Activated T-helper 17 cell treated with anti-CD3 and anti-CD28 coated beads, Interleukin-2, amount 50 U/mL, for 72 hours (primary cell): ENCODE measurements around the gene PRR20C. TPM values are rescaled to one million over a fixed set of nuclear protein-coding genes. Genes with fewer than 3 reads are reported as not detected.
"Not testable (repeated sequence)": the region's sequence is repeated elsewhere in the genome, so short reads cannot be mapped to it uniquely, and the experiment has no call there.

Source experiments
- ATAC-seq: fragments of 150-1000 bp; cut with Tn5 transposase; replicated peaks from 2 replicates; pipeline ENCODE4 v1.10.0; 2021; ENCODE audit warnings: mild to moderate bottlenecking, moderate library complexity
- H3K27ac Mint-ChIP-seq: one replicate; pipeline ENCODE4 v1.8.0; 2022; ENCODE audit warnings: mixed read lengths
- H3K27me3 Mint-ChIP-seq: one replicate; pipeline ENCODE4 v1.8.0; 2022; ENCODE audit warnings: mixed read lengths
- H3K36me3 Mint-ChIP-seq: one replicate; pipeline ENCODE4 v1.8.0; 2022; ENCODE audit warnings: low read depth, mild to moderate bottlenecking, mixed read lengths
- H3K4me1 Mint-ChIP-seq: one replicate; pipeline ENCODE4 v1.8.0; 2022; ENCODE audit warnings: mixed read lengths
- H3K4me3 Mint-ChIP-seq: one replicate; pipeline ENCODE4 v1.8.0; 2022; ENCODE audit warnings: mild to moderate bottlenecking, mixed read lengths
- H3K9me3 Mint-ChIP-seq: one replicate; pipeline ENCODE4 v1.8.0; 2022; ENCODE audit warnings: mixed read lengths
- total RNA-seq, 2 donors: library from RNA; stranded (reverse); gene quantifications; one replicate each; pipeline ENCODE4 v1.2.3, GENCODE V29; 2022

PRR20C gene
- total RNA-seq = not detected

DNA sequence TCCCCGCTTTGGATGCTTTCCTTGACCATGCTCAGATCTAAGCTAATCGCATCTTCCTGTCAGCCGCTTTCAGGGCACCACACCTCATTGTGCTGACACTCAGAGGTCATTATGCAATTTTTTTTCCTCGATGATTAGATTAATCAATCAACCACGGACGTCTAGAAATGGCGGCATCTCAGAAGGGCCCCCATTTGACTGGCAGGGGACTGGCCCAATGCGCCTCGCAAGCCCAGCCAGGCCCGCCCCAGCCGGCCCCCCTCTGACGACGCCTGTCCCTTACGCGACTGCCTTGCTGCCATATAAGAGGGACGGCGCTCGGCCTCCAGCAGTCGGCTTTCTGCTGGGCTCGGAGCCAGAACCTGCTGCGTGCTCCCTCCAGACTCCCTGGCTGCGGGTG lies at the start of gene PRR20C:
PRR20C (plus strand) TSS at position 301 of the 400 bp plus-strand sequence. CDS start 387 bp downstream, outside the sequence.
- H3K9me3 Mint-ChIP-seq, H3K4me3 Mint-ChIP-seq, H3K27me3 Mint-ChIP-seq, H3K36me3 Mint-ChIP-seq, ATAC-seq, H3K4me1 Mint-ChIP-seq, H3K27ac Mint-ChIP-seq: not testable (repeated sequence)

DNA sequence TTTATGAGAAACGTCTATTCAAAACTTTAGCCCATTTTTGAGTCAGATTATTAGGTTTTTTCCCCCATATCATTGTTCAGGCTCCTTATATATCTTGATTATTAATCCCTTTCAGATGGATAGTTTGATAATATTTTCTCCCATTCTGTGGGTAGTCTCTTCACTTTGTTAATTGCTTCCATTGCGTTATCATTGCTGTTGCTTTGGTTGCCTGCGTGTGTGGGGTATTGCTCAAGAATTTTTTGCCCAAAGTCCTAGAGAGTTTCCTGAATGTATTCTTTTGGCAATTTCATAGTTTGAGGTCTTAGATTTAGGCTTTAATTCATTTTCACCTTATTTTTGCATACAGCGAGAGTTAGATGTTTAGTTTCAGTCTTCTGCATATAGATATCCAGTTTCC lies 38.9 kb upstream of the PRR20C start:
- Mint-ChIP-seq H3K4me3 (no peak overlapping the region), H3K36me3 (no peaks in the 10 kb centered on the region), H3K27me3 (no peaks in the 10 kb centered on the region), H3K27ac (no peak overlapping the region), H3K9me3 (peaks cover 22% of the 10 kb centered on the region), H3K4me1 (no peaks in the 10 kb centered on the region)
- no peak for ATAC-seq

GRCh38 chr13:57123681-57124080 lies 30.2 kb upstream of the PRR20C start:
- Mint-ChIP-seq H3K4me1 (no peaks in the 10 kb centered on the region), H3K27ac (no peak overlapping the region), H3K36me3 (no peaks in the 10 kb centered on the region), H3K4me3 (no peak overlapping the region), H3K27me3 (no peaks in the 10 kb centered on the region), H3K9me3 (peaks cover 4% of the 10 kb centered on the region)
- ATAC-seq = no peak

GRCh38 chr13:57128909-57129308 lies 25.0 kb upstream of the PRR20C start:
- Mint-ChIP-seq H3K4me3 (no peak overlapping the region), H3K27ac (no peak overlapping the region), H3K4me1 (no peaks in the 10 kb centered on the region), H3K36me3 (no peaks in the 10 kb centered on the region), H3K9me3 (no peaks in the 10 kb centered on the region), H3K27me3 (no peaks in the 10 kb centered on the region)
- no peak for ATAC-seq

- no peak for ATAC-seq
- Mint-ChIP-seq H3K36me3 (no peaks in the 10 kb centered on the region), H3K9me3 (peaks cover 4% of the 10 kb centered on the region), H3K27me3 (no peaks in the 10 kb centered on the region), H3K4me1 (no peaks in the 10 kb centered on the region), H3K27ac (no peak overlapping the region), H3K4me3 (no peak overlapping the region)
Observed at GRCh38 chr13:57136093-57136492, 17.8 kb upstream of the PRR20C start.

DNA sequence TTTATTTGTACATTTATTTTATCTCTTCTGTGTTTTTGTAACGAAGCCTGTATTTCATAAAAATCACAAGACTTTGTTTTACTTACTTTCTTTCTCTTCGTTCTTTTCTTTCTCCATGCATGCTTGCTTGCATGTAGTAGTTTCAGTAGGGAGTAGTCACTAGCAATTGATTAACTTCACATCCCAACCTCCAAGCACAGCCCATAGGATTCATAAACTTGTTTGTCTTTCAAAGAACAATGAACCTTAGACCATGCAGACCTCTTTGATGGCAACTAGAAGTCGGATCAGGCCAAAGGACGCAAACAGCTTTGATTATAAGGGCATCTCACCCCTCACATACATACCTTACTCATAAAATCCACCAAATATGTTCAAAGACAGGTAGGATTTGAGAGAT lies 16.3 kb upstream of the PRR20C start:
- no peak for ATAC-seq
- H3K36me3 Mint-ChIP-seq = no peaks in the 10 kb centered on the region
- H3K4me3 Mint-ChIP-seq = no peak overlapping the region
- H3K4me1 Mint-ChIP-seq = no peaks in the 10 kb centered on the region
- H3K9me3 Mint-ChIP-seq = peaks cover 4% of the 10 kb centered on the region
- H3K27ac Mint-ChIP-seq = no peak overlapping the region
- no peaks in the 10 kb centered on the region for H3K27me3 Mint-ChIP-seq

GRCh38 chr13:57138988-57139387 lies 14.9 kb upstream of the PRR20C start:
- Mint-ChIP-seq H3K27ac (no peak overlapping the region), H3K4me3 (no peak overlapping the region)
- no peak for ATAC-seq

GRCh38 chr13:57139781-57140180 lies 14.1 kb upstream of the PRR20C start:
- not testable (repeated sequence) for H3K27me3 Mint-ChIP-seq, H3K4me1 Mint-ChIP-seq, H3K27ac Mint-ChIP-seq, H3K9me3 Mint-ChIP-seq, ATAC-seq, H3K4me3 Mint-ChIP-seq, H3K36me3 Mint-ChIP-seq

More at GRCh38 chr13:57138988-57139387, 14.9 kb upstream of the PRR20C start:
- Mint-ChIP-seq H3K4me1 (no peaks in the 10 kb centered on the region), H3K36me3 (no peaks in the 10 kb centered on the region), H3K9me3 (peaks cover 4% of the 10 kb centered on the region), H3K27me3 (no peaks in the 10 kb centered on the region)

- H3K4me3 Mint-ChIP-seq, H3K9me3 Mint-ChIP-seq, H3K27ac Mint-ChIP-seq, H3K4me1 Mint-ChIP-seq, ATAC-seq, H3K27me3 Mint-ChIP-seq, H3K36me3 Mint-ChIP-seq: not testable (repeated sequence)
Observed at GRCh38 chr13:57140235-57140968, 13.5 kb upstream of the PRR20C start, which contains the start of gene PRR20A. PRR20A (plus strand) TSS chr13:57140918; CDS start chr13:57141305, 387 bp downstream.

DNA sequence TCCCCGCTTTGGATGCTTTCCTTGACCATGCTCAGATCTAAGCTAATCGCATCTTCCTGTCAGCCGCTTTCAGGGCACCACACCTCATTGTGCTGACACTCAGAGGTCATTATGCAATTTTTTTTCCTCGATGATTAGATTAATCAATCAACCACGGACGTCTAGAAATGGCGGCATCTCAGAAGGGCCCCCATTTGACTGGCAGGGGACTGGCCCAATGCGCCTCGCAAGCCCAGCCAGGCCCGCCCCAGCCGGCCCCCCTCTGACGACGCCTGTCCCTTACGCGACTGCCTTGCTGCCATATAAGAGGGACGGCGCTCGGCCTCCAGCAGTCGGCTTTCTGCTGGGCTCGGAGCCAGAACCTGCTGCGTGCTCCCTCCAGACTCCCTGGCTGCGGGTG lies 6.7 kb upstream of the PRR20C start, which contains the start of gene PRR20B:
PRR20B (plus strand) TSS at position 301 of the 400 bp plus-strand sequence. CDS start 387 bp downstream, outside the sequence.
- not testable (repeated sequence) for H3K4me3 Mint-ChIP-seq, H3K9me3 Mint-ChIP-seq, ATAC-seq, H3K27ac Mint-ChIP-seq, H3K36me3 Mint-ChIP-seq, H3K4me1 Mint-ChIP-seq, H3K27me3 Mint-ChIP-seq

GRCh38 chr13:57148106-57148505 lies 5.8 kb upstream of the PRR20C start:
- not testable (repeated sequence) for H3K9me3 Mint-ChIP-seq, H3K27ac Mint-ChIP-seq

GRCh38 chr13:57160332-57160731 lies 6.5 kb downstream of the PRR20C start, which contains the start of gene PRR20D:
PRR20D (plus strand) TSS chr13:57160632; CDS start chr13:57161019, 387 bp downstream.
- ATAC-seq, H3K36me3 Mint-ChIP-seq, H3K27me3 Mint-ChIP-seq, H3K9me3 Mint-ChIP-seq, H3K27ac Mint-ChIP-seq, H3K4me3 Mint-ChIP-seq, H3K4me1 Mint-ChIP-seq: not testable (repeated sequence)

More at GRCh38 chr13:57148106-57148505, 5.8 kb upstream of the PRR20C start:
- H3K36me3 Mint-ChIP-seq, H3K27me3 Mint-ChIP-seq, H3K4me1 Mint-ChIP-seq, H3K4me3 Mint-ChIP-seq, ATAC-seq: not testable (repeated sequence)

DNA sequence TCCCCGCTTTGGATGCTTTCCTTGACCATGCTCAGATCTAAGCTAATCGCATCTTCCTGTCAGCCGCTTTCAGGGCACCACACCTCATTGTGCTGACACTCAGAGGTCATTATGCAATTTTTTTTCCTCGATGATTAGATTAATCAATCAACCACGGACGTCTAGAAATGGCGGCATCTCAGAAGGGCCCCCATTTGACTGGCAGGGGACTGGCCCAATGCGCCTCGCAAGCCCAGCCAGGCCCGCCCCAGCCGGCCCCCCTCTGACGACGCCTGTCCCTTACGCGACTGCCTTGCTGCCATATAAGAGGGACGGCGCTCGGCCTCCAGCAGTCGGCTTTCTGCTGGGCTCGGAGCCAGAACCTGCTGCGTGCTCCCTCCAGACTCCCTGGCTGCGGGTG lies 13.0 kb downstream of the PRR20C start, which contains the start of gene PRR20E:
PRR20E (plus strand) TSS at position 301 of the 400 bp plus-strand sequence. CDS start 387 bp downstream, outside the sequence.
- H3K9me3 Mint-ChIP-seq, H3K36me3 Mint-ChIP-seq, H3K27ac Mint-ChIP-seq, H3K4me1 Mint-ChIP-seq, ATAC-seq, H3K27me3 Mint-ChIP-seq, H3K4me3 Mint-ChIP-seq: not testable (repeated sequence)

GRCh38 chr13:57191667-57192066 lies 37.8 kb downstream of the PRR20C start:
- no peak overlapping the region for H3K27ac Mint-ChIP-seq
- no peaks in the 10 kb centered on the region for H3K4me1 Mint-ChIP-seq
- H3K27me3 Mint-ChIP-seq = no peaks in the 10 kb centered on the region
- H3K36me3 Mint-ChIP-seq = no peaks in the 10 kb centered on the region
- no peaks in the 10 kb centered on the region for H3K9me3 Mint-ChIP-seq
- H3K4me3 Mint-ChIP-seq = no peak overlapping the region
- ATAC-seq = no peak
